T-helper 2 cell treated with Interferon-gamma antibody and Interleukin-4, amounts not matched to agents 100 ng/mL and 5 ng/mL, for 36 hours (primary cell): Measurements from ENCODE around the gene ARL6IP6. TPM values are rescaled to one million over a fixed set of nuclear protein-coding genes. Genes with fewer than 3 reads are reported as not detected.

Experiments used
- intact Hi-C: fragments of 100-400 bp; cut with micrococcal nuclease; formaldehyde crosslinking; loops from one replicate; pipeline ENCODE4 v1.15.1; 2023
- total RNA-seq: library from RNA; stranded (reverse); gene quantifications from 2 replicates; pipeline ENCODE4 v1.2.3, GENCODE V29; 2022

ARL6IP6 gene
- total RNA-seq: 41.3 and 43.2 TPM in 2 replicates

DNA sequence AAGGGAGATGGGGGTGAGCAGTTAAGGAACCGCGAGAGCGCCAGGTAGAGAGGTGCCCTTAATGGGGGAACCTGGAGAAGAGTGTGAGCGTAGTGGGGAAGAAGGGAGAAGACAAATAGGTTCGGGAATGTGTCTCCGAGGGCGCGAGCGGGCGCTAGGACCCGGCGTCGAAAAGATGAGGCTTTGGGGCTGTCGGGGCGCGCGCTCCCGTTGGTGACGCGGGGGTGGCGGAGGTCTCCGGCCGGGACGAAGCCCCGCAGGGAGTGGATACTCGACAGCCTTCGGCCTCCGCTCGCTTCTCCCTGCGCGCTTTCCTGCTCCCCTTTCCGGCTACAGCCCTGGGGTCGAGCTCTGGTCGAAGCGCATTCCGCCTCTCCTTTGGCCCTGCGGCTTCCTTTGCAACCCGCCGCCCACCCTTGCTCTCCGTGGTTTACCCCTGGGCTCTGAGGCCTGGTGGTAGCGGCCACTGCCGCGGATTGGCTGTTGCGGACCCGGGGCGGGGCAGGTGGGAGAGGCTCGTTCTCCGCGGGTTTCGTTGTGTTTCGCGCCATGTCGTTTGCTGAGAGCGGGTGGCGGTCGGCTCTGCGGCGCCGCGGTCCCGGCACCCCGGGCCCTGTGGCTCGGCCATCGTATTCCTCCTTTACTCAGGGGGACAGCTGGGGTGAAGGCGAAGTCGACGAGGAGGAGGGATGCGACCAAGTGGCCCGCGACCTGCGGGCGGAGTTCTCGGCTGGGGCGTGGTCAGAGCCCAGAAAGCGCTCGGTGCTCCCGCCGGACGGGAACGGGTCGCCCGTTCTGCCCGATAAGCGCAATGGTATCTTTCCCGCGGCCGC is at the start of gene ARL6IP6:
Gene ARL6IP6, plus strand, starts transcription at position 545 of the 833 bp plus-strand sequence. Its CDS starts 5 bp downstream, at position 550.
- intact Hi-C loops: loop anchor here (1.0 to 5.0 kb wide), 4 partner anchors 315 to 1457 kb away; partner anchors contain the start of genes FMNL2 and RBM43

DNA sequence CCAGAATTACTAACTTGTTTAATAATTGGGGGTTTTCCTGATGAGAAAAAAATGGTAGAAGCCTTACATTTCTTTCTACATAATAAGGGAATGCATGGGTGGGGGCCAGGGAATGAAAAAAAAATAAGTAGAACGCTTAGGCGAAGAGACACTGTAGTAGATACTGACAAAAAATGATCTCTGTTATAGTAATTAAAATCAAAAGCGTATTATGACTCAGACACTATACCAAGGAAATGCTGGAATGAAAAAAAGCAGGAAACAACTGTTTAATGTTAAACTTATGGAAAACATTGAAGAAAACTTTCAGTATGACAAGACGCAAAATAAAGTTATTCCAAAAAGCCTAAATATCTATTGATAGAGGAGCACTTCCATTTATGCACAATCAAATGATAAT is 44.1 kb upstream of the ARL6IP6 start:
- intact Hi-C loops: no loop called here

DNA sequence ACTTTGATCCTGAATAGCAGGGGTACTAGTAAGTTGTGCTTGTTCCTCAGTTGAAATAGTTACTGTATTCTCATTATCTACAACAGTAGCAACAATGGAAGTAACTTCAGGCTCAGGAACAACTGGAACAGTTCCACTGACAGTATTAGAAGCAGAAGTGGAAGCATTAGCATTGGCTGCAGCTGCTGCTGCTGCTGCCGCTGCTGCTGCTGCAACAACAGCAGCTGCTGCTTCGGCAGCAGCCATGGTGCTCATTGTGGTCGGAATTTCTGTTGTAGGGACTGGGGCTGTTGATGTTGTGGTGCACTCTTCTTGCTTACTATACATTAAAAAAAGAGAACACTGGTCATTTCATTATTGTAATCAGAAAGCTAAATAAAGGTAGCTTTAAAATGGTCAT is 42.0 kb upstream of the ARL6IP6 start:
- intact Hi-C loops: no loop called here

DNA sequence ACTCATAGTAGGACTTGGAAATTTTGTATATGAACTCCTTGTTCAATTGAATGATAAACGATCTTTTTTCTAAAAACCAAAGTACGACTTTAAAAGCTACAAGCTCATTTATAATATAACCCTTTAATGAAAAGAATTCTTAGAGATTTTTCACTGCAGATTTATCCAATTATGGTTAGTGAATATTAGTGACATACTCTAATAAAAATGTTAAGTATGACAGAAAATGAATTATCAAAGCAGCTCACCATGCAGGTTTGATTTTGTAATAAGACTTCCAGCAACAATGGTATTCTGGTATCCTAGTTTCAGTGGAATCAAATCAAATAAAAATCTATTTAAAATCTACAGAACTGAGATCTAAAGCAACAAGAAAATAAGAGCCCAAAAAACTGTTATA is 39.6 kb upstream of the ARL6IP6 start:
- intact Hi-C loops: no loop called here

DNA sequence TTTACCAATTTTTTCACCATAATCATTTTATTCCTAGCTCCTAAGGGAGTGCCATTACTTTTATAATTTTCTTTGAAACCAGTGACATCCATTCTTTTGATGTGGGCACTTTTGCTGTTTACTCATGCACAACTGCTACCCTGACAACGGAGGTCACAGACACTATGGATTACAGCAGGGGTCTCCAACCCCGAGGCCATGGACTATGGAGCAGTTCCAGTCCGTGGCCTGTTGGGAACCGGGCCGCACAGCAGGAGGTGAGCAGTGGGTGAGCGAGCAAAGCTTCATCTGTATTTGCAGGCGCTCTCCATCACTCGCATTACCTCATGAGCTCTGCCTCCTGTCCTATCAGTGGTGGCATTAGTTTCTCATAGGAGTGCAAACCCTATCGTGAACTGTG is 35.8 kb upstream of the ARL6IP6 start:
- intact Hi-C loops: no loop called here

DNA sequence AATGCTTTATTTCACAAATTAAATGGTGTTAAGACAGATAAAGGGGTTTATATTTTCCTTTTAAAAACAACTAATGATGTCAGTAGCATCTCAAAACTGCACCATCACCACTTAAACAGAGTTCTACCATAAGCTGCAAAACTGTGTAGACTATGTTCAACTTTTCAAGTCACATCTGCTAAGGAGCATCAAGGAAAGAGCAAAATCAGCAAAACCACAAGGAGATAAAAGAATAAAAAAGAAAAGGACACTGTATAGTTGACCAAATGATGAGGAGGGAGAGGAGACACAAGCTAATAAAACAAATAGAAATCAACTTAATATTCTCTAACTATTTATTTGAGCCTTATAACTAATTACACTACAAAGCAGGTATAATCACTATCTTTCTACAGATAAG is 35.0 kb upstream of the ARL6IP6 start:
- intact Hi-C loops: no loop called here

DNA sequence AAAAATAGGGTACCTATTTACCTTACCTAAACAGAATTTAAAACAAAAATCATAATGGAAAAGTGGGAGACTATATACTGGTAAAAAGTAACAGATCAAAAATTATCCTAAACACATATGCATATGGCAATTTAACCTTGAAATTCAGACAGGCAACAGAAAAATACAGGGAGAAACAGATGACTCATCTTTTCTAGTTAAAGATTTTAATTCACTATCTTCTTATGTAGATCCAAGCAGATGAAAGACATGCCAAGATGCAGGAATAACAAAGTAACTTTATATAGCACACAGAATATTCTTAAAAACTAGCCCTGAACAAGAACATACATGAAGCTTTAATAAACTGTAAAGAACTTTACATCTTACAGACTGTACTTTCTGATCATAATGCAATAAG is 32.1 kb upstream of the ARL6IP6 start:
- intact Hi-C loops: no loop called here

DNA sequence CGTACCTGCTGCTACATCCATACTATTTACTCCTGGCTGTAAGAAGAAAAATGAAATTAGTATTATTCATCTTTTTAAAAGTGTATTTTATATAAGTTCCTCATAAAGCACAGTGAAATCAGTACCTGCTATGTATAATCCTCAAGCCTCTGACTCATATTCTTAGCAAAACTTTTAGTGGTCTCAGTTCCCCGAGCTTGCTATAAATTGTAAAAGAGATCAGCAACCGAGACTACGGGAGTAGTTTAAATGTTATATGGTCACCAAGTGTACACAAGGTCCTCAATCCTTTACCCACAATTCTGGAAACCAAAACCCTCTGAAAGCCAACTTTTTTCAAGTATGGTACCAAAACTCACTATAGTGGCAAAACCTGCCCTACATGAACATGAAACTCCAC is 25.4 kb upstream of the ARL6IP6 start:
- intact Hi-C loops: no loop called here

DNA sequence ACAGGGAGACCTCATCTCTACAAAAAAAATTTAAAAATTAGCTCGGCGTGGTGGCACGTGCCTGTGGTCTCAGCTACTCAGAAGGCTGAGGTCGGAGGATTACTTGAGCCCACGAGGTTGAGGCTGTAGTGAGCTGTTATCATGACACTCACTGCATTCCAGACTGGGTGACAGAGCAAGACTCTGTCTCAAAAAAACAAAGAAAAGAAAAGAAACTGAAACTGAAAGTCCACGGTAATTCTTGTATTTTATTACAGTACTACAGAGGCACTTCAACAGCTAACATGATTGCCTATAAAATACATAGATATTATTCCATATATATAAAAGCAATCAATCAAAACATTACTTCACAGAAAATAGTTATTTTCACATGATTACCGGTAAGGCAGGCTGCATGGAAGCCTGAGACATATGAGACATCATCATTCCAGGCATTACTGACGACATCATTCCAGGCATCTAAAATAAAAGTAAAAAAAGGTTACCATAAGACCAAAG is 24.2 kb upstream of the ARL6IP6 start:
- intact Hi-C loops: loop anchor here (1.0 kb wide), 1 partner anchor 23 kb away; the partner anchor contains the start of gene PRPF40A

DNA sequence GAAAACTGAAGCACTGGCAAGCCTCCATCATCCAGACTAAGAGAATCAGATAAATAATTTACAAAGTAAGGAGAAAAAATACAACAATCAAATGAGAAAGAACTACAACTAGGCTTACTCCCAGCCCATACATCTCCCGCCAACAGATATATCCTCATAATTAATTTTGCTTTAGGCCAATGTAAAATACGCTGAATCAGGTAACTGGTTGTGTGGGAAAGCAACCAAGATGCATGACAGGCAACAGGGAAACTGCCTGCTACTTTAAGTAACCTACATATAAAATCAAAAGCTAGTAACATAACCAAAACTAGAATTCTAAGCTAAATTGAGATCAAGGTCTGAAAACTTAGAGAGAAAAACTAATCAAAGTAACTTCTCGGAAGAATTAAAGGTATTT is 22.7 kb upstream of the ARL6IP6 start:
- intact Hi-C loops: no loop called here

DNA sequence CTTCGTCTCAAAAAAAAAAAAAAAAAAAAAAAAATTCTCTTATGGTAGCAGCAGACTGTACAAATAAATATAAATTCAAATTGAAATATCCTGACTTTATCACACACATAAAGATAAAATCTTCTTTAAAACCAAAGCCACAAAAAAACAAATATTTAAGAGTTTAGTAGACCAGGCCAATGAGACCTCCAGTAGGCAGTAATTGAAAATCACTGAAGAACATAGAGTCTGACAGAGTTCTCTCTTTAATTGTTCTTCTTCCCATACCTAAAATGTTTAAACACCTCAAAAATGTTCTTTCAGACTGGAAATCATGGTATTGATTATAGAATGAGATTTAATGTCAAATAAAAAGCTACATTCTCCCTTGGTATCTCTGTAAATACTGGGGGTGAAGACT is 21.9 kb upstream of the ARL6IP6 start:
- intact Hi-C loops: no loop called here

DNA sequence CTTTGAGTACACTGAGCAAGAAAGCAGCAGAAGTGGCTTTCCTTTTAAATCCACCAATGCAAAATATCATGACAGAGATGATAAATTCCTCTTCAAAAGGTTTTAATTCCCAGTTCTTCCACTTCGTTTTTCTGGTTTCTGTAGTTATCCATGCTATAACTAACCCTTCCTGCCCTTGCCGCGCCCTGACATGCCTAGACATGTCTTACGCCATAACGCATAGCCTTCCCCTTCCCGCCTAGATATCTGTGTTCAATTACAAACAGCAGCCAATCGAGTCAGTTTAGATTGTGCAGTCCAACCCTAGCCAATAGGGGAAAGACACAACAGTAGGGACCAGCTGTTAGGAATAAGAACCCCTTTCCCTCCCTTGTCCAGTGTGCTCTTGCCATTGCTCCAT is 17.2 kb upstream of the ARL6IP6 start:
- intact Hi-C loops: no loop called here

DNA sequence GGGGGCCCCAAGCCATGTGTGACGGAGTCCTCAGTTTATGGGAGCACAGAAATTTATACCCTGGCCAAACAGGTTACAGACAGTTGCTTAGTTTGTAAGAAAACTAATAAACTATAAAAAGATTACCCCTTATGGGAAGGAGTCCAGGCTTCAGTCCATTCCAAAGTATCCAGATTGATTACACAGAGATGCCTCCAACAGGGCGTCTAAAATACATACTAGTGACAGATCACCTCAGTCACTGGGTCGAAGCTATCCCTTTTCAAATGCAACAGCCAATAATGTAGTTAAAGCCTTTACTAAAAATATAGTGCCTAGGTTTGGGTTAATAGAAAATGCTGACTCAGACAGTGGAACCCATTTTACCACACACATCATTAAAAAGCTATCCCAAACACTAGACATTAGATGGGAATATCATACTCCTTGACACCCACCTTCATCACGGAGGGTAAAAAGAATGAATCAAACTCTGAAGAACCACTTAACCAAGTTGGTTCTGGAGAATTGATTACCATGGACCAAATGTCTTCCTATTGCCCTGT is 11.9 kb upstream of the ARL6IP6 start:
- intact Hi-C loops: no loop called here

DNA sequence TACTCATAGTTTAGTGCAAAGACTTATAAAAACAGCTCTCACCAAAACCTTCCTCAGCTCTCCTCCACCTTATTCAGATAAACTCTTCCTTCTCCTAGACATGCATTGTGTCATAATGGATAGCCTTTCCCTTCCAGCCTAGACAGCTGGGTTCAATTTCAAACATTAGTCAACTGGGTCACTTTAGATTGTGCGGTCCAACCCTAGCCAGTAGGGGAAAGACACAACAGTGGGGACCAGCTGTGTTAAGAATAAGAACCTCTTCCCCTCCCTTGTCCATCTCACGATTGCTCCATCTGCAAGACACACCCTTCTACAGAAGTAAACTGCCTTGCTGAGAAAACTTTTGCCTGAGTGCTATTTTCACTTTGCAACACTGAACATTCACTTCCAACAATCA is 9.7 kb upstream of the ARL6IP6 start:
- intact Hi-C loops: no loop called here

DNA sequence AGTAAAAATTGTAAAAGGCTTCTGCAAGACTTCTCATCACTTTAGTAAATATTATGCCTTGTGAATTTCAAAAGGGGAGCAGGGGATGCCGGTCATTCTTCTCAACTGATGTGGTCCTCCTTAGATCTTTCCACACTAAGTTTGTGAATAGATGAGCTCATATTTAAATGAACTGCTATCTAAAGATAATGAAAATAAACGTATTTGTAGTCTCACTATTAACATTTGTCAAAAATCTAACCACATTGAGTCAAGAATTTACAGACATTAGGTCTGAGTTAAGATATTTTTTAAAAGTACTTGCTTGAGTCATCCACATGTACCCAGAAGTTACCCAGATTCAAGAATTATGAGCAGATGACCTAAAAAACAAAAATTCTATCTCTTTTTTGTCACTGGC is 7.7 kb upstream of the ARL6IP6 start:
- intact Hi-C loops: no loop called here

DNA sequence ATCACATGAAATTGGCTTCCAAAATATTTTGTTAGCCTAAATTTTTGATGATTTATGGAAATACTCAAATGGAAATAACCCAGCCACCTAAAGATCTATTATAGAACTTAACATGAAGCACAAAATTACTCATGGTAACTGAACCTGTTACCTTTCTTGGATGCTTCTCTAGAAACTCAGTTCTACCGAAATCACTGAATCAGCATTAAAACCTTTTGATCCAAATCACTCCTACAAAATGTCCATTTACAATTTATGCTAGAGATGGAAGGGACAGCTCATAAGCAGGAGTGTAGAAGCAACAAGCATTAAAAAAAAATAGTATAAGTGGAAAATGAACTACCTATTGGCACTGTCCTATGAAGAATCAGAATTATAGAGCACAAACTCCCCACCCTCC is 3.3 kb upstream of the ARL6IP6 start:
- intact Hi-C loops: loop anchor here (5.0 kb wide), 1 partner anchor 1303 kb away; no protein-coding TSS in a partner anchor

DNA sequence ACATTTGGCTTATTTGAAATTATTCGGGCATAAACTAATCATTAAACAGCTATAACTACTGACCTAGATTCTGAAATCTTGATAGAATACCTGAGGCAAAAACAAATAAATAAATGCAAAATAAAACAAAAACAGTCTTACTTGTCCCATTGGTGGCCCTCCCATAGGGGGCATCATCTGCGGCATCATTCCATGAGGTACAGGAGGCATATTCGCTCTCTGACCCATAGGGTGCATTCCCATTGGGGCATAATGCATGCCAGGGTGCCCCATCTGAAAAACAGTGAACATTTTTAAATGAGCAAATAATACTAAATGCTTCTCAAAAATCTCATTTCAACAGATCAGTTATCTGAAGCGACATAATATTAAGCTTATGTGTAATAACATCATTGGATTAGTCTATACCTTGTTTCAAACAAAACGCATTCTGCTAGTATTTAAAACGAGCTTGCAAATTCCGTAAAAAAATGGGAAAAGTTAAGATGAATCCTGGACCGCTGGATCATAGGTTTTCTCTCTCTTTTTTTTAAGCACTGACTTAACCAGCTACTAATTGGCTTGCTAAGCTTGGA is 2.5 kb upstream of the ARL6IP6 start:
- intact Hi-C loops: loop anchor here (2.0 to 5.0 kb wide), 2 partner anchors 1304 to 1427 kb away; partner anchors contain the start of gene NMI

DNA sequence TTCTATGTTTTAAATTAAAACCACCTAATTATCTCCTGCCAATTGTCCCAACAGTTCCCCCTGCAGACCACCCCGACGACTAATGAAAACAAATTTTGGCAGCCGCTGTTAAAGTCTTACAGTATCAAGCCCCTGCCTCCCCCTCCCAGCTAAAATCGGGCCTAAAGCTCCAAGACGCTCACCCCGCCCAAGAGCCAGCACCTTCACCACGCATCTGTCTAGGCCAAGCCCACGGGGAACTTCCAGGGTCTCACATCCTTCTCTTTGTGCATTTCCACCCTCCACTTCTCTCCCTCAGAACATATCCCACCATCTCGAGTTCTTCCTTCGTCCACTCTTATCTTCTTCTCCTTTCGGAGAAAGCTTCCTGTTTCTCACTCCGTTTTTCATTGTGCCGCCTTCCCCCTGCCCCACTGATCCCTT is 1.6 kb upstream of the ARL6IP6 start:
- intact Hi-C loops: loop anchor here (1.0 to 5.0 kb wide), 7 partner anchors 13 to 1428 kb away; partner anchors contain the start of genes ARL5A and NMI

DNA sequence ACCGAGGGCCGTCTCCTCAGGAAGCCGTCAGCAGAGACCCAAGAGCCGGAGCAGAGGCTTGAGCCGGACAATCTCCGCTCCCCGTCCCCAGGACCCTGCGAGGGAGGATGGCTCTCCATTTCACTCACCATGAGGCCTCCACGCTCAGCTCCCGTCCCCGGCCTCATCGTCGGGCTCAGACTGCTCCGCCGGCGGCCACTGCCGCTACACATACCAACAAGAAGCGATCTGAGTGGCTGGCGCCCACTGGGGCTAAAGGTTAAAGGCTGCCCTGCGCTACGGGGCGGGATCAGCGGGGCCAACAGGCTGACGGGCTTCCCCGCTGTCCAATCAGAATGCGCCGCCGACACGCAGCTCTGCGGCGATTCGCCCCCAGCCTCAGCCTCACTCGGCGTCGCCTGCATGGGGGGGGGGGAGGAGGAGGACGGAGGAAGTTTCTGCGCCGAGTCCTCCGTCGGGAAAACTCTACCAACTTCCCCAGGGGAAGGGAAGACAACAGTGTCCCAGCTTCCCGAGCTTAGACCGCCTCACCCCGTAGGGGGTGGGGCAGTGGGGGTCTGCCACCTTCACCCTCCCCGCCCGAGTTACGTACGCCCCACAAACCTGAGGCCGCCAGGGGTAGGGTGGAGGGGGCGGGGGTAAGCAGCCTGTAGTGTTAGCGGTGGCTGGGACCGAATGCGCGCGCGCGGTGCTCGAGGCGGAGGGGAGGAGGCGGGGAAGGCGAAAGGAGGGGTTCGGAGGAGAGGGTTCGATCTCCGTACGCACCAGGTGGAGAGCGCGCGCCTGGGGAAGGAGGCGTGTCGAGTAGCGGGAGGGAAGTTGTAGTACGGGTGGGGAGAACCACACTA is 968 bp upstream of the ARL6IP6 start, which contains the start of gene PRPF40A:
Gene PRPF40A, minus strand, starts transcription at position 234 of the 848 bp plus-strand sequence. Its CDS starts 22 bp downstream, at position 212.
- intact Hi-C loops: loop anchor here (1.0 to 5.0 kb wide), 10 partner anchors 13 to 1457 kb away; partner anchors contain the start of genes ARL5A, FMNL2, NMI and RBM43

DNA sequence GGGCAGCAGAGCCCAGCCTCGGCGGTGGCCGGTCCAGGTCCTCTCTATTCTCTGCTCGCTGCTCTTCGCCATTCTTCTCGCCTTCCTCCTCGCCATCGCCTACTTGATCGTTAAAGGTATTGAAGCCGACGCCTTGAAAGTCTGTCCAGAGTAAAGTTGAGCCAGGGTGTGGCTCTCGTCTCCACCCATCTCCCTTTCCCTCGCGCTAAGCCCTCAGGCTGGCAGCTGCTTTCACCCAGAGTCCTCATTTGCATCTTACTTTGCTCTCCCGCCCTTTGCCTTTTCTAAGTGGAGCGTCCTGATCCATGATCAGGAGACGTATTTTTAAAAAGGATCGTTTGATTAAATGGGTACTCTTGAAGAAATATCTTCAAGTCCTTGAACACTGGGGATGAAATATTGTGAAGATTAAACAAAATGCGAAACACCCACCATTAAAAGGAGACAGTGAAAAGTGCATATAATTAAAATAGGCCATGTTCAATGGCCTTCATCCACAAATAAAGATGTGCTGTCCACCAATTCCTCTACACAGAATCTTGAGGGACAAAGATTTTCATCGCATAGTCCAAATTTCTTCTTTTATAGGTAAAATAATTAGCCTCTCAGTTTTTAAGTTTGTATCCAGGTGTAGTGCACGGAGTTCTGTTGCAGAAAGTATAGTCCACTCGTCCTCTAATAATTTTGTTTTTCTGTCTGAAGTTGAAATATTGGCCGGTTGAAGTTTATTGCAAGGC is 657 bp downstream of the ARL6IP6 start:
- intact Hi-C loops: loop anchor here (1.0 to 5.0 kb wide), 4 partner anchors 316 to 1458 kb away; partner anchors contain the start of genes FMNL2 and RBM43
